DOHH2 (cell line): ENCODE measurements around the gene ITGA11.

Experiments used
- EZH2phosphoT487 ChIP-seq: fragments of 200-600 bp; sonication (generic); IDR thresholded peaks from 2 replicates; pipeline ENCODE4 v1.6.1; 2017; ENCODE audit warnings: borderline replicate concordance, mild to moderate bottlenecking, antibody characterized with exemption, low read length, moderate library complexity, mixed read lengths
- TF ChIP-seq, protein P1 (sequence below): fragments of 200-600 bp; sonication (generic); IDR thresholded peaks from one replicate; pipeline ENCODE4 v1.5.1; 2014; ENCODE audit warnings: antibody characterized with exemption, mild to moderate bottlenecking, low read depth, low read length; ENCODE audit not compliant: poor library complexity, severe bottlenecking

DNA sequence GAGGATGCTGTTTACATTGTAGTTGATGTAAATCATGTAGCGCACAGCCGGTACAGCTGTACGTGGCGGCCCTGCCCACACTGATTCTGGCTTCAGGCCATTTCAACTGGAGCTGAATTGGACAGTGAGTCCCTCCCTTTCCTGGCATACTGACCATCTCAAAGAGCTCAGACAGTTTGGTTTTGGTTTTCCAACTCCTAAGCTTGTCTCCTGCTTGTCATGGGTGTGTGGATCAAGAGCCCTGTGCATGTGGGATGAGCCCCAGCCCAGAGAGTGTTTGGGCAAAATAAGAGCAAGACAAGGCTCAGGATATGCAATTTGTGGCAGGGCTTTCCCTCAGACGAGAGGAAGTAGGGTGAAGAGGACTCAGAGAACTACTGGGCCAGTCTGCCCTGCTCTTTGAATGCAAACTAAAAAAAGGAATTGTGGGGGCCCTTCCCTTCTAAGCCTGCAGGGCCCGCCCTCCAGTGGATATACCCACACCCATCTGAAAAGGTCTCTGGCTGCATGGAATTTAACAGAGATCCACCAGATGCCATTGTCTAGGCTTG is 13.3 kb downstream of the ITGA11 start:
- TF ChIP-seq, protein P1, sequence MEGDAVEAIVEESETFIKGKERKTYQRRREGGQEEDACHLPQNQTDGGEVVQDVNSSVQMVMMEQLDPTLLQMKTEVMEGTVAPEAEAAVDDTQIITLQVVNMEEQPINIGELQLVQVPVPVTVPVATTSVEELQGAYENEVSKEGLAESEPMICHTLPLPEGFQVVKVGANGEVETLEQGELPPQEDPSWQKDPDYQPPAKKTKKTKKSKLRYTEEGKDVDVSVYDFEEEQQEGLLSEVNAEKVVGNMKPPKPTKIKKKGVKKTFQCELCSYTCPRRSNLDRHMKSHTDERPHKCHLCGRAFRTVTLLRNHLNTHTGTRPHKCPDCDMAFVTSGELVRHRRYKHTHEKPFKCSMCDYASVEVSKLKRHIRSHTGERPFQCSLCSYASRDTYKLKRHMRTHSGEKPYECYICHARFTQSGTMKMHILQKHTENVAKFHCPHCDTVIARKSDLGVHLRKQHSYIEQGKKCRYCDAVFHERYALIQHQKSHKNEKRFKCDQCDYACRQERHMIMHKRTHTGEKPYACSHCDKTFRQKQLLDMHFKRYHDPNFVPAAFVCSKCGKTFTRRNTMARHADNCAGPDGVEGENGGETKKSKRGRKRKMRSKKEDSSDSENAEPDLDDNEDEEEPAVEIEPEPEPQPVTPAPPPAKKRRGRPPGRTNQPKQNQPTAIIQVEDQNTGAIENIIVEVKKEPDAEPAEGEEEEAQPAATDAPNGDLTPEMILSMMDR: no peak
- TF ChIP-seq EZH2phosphoT487: no peak
